ENCODE results near the gene SGCE.

Gene SGCE

GRCh38 chr7:94615666-94616065 lies 40.3 kb downstream of the SGCE start:
- no peak for TF ChIP-seq TAF1 (IDR thresholded peaks at IDR 0.05; ENCODE audit: borderline replicate concordance, insufficient read depth, low read length)
- no peak for TF ChIP-seq REST (IDR thresholded peaks at IDR 0.05; ENCODE audit: insufficient read depth in 1 of 2, low read depth in 2 of 2, low read length in 2 of 2)
- no peak for TF ChIP-seq FOXP2 (optimal IDR thresholded peaks at IDR 0.05; ENCODE audit: borderline replicate concordance, extremely low read depth, extremely low read length, insufficient read depth)
- TF ChIP-seq POLR2AphosphoS5 (IDR thresholded peaks at IDR 0.05; ENCODE audit: low read depth, low read length) = no peak
- TF ChIP-seq SIN3A (IDR thresholded peaks at IDR 0.05; ENCODE audit: borderline replicate concordance, insufficient read depth, low read length) = no peak

- no peak for TF ChIP-seq SIN3A (IDR thresholded peaks at IDR 0.05; ENCODE audit: borderline replicate concordance, insufficient read depth, low read length)
These were observed 43.3 kb downstream of the SGCE start for GRCh38 chr7:94612661-94613060.

GRCh38 chr7:94612253-94612652 lies 43.7 kb downstream of the SGCE start:
- TF ChIP-seq POLR2AphosphoS5 (IDR thresholded peaks at IDR 0.05; ENCODE audit: low read depth, low read length) (no peak), REST (IDR thresholded peaks at IDR 0.05; ENCODE audit: insufficient read depth in 1 of 2, low read depth in 2 of 2, low read length in 2 of 2) (no peak), FOXP2 (optimal IDR thresholded peaks at IDR 0.05; ENCODE audit: borderline replicate concordance, extremely low read depth, extremely low read length, insufficient read depth) (no peak), SIN3A (IDR thresholded peaks at IDR 0.05; ENCODE audit: borderline replicate concordance, insufficient read depth, low read length) (no peak), TAF1 (IDR thresholded peaks at IDR 0.05; ENCODE audit: borderline replicate concordance, insufficient read depth, low read length) (no peak)

DNA sequence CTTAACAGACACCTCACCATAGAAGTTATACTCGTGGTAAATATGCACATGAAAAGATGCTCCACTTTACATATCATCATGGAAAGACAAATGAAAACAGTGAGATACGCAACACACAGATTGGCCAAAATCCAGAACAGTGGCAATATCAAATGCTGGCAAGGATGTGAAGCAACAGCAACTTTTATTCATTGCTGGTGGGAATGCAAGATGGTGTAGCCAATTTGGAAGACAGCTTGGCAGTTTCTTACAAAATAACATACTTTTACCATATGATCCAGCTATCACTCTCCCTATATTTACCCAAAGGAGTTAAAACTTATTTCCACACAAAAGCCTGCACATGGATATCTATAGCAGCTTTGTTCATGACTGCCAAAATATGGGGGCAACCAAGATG lies 46.4 kb downstream of the SGCE start:
- TF ChIP-seq TAF1 (IDR thresholded peaks at IDR 0.05; ENCODE audit: borderline replicate concordance, insufficient read depth, low read length) (no peak), REST (IDR thresholded peaks at IDR 0.05; ENCODE audit: insufficient read depth in 1 of 2, low read depth in 2 of 2, low read length in 2 of 2) (no peak), FOXP2 (optimal IDR thresholded peaks at IDR 0.05; ENCODE audit: borderline replicate concordance, extremely low read depth, extremely low read length, insufficient read depth) (no peak), POLR2AphosphoS5 (IDR thresholded peaks at IDR 0.05; ENCODE audit: low read depth, low read length) (no peak), SIN3A (IDR thresholded peaks at IDR 0.05; ENCODE audit: borderline replicate concordance, insufficient read depth, low read length) (no peak)

DNA sequence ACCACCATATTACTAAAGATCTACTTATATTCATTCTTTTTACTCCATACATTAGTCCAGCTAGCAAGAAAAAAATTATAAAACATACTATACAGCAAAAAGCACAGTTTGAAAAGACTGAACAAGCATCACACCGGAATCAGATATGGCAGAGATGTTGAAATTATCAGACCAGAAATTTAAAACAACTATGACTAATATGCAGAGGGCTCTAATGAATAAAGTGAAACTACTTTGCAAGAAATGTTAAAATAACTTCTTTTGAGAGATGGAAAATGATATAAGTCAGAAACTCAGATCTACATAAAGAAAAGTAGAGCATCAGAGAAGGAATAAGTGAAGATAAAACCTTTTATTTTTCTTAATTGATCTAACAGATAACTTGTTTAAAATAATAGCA lies 50.9 kb downstream of the SGCE start:
- TF ChIP-seq SIN3A (IDR thresholded peaks at IDR 0.05; ENCODE audit: borderline replicate concordance, insufficient read depth, low read length) = no peak
- no peak for TF ChIP-seq FOXP2 (optimal IDR thresholded peaks at IDR 0.05; ENCODE audit: borderline replicate concordance, extremely low read depth, extremely low read length, insufficient read depth)
- TF ChIP-seq POLR2AphosphoS5 (IDR thresholded peaks at IDR 0.05; ENCODE audit: low read depth, low read length) = no peak
- TF ChIP-seq TAF1 (IDR thresholded peaks at IDR 0.05; ENCODE audit: borderline replicate concordance, insufficient read depth, low read length) = no peak
- TF ChIP-seq REST (IDR thresholded peaks at IDR 0.05; ENCODE audit: insufficient read depth in 1 of 2, low read depth in 2 of 2, low read length in 2 of 2) = no peak
